ENCODE measurements around the gene ACCSL. TPM values are rescaled to one million over a fixed set of nuclear protein-coding genes. Genes with fewer than 3 reads are reported as not detected.

ACCSL gene
- total RNA-seq, 1 experiment from 2014 or later = not detected

GRCh38 chr11:44018127-44018521, 29.7 kb upstream of the ACCSL start:
- Mint-ChIP-seq H3K4me3 (ENCODE audit: unreplicated experiment) (no peak overlapping the region), H3K27me3 (ENCODE audit: insufficient read depth, unreplicated experiment) (peaks cover 10% of the 10 kb centered on the region), H3K9me3 (ENCODE audit: unreplicated experiment) (peaks cover 23% of the 10 kb centered on the region), H3K36me3 (ENCODE audit: insufficient read depth, unreplicated experiment) (no peaks in the 10 kb centered on the region), H3K27ac (ENCODE audit: low read depth, unreplicated experiment) (no peak overlapping the region), H3K4me1 (ENCODE audit: insufficient read depth, unreplicated experiment) (no peaks in the 10 kb centered on the region)
- DNase-seq (ENCODE audit: unreplicated experiment) = no peak
- TF ChIP-seq CTCF (IDR thresholded peaks at IDR 0.05; ENCODE audit: unreplicated experiment) = no peak
- POLR2A ChIA-PET = no interaction called here
- intact Hi-C loops (cut with micrococcal nuclease) = no loop called here
- BruUV-seq (replicated peaks) = no TSS peak
- CTCF ChIA-PET = no interaction called here

GRCh38 chr11:44018829-44019228, 29.0 kb upstream of the ACCSL start:
- BruUV-seq (replicated peaks) = no TSS peak
- no peak for DNase-seq (ENCODE audit: unreplicated experiment)
- POLR2A ChIA-PET = no interaction called here
- no peaks in the 10 kb centered on the region for H3K4me1 Mint-ChIP-seq (ENCODE audit: insufficient read depth, unreplicated experiment)
- no peak overlapping the region for H3K27ac Mint-ChIP-seq (ENCODE audit: low read depth, unreplicated experiment)
- H3K27me3 Mint-ChIP-seq (ENCODE audit: insufficient read depth, unreplicated experiment) = peaks cover 17% of the 10 kb centered on the region
- CTCF ChIA-PET = no interaction called here
- H3K9me3 Mint-ChIP-seq (ENCODE audit: unreplicated experiment) = peaks cover 29% of the 10 kb centered on the region
- no peak for TF ChIP-seq CTCF (IDR thresholded peaks at IDR 0.05; ENCODE audit: unreplicated experiment)
- H3K36me3 Mint-ChIP-seq (ENCODE audit: insufficient read depth, unreplicated experiment) = no peaks in the 10 kb centered on the region
- no peak overlapping the region for H3K4me3 Mint-ChIP-seq (ENCODE audit: unreplicated experiment)
- intact Hi-C loops (cut with micrococcal nuclease) = no loop called here

- Mint-ChIP-seq H3K4me1 (ENCODE audit: insufficient read depth, unreplicated experiment) (no peaks in the 10 kb centered on the region), H3K36me3 (ENCODE audit: insufficient read depth, unreplicated experiment) (no peaks in the 10 kb centered on the region), H3K9me3 (ENCODE audit: unreplicated experiment) (peaks cover 37% of the 10 kb centered on the region), H3K4me3 (ENCODE audit: unreplicated experiment) (no peak overlapping the region), H3K27me3 (ENCODE audit: insufficient read depth, unreplicated experiment) (peaks cover 18% of the 10 kb centered on the region), H3K27ac (ENCODE audit: low read depth, unreplicated experiment) (no peak overlapping the region)
- ChIA-PET CTCF (interaction anchor here (0.9 kb wide), 1 partner anchor 16 kb away, joined by 3 read pairs; no protein-coding TSS in a partner anchor), POLR2A (no interaction called here)
- no TSS peak for BruUV-seq (replicated peaks)
- intact Hi-C loops (cut with micrococcal nuclease) = no loop called here
- no peak for TF ChIP-seq CTCF (IDR thresholded peaks at IDR 0.05; ENCODE audit: unreplicated experiment)
- DNase-seq (ENCODE audit: unreplicated experiment) = no peak
Observed at GRCh38 chr11:44024977-44025376, 22.8 kb upstream of the ACCSL start.

GRCh38 chr11:44025727-44026126, 22.1 kb upstream of the ACCSL start:
- no peak for DNase-seq (ENCODE audit: unreplicated experiment)
- H3K4me3 Mint-ChIP-seq (ENCODE audit: unreplicated experiment) = no peak overlapping the region
- H3K27me3 Mint-ChIP-seq (ENCODE audit: insufficient read depth, unreplicated experiment) = peaks cover 24% of the 10 kb centered on the region

More at GRCh38 chr11:44025727-44026126, 22.1 kb upstream of the ACCSL start:
- no peak for TF ChIP-seq CTCF (IDR thresholded peaks at IDR 0.05; ENCODE audit: unreplicated experiment)
- Mint-ChIP-seq H3K4me1 (ENCODE audit: insufficient read depth, unreplicated experiment) (no peaks in the 10 kb centered on the region), H3K36me3 (ENCODE audit: insufficient read depth, unreplicated experiment) (no peaks in the 10 kb centered on the region), H3K27ac (ENCODE audit: low read depth, unreplicated experiment) (no peak overlapping the region), H3K9me3 (ENCODE audit: unreplicated experiment) (peaks cover 37% of the 10 kb centered on the region)
- intact Hi-C loops (cut with micrococcal nuclease) = no loop called here
- ChIA-PET POLR2A (no interaction called here), CTCF (no interaction called here)
- no TSS peak for BruUV-seq (replicated peaks)
